ENCODE results near the gene GNAI2.

- TF ChIP-seq CTCF (IDR thresholded peaks at IDR 0.05) (no peak), POLR2A (IDR thresholded peaks at IDR 0.05) (no peak)
Measured at GRCh38 chr3:50195501-50196252, 40.3 kb upstream of the GNAI2 start.

Measured in Peyer's patch (tissue), 4 donors.